Loucy (cell line): ENCODE data around the gene SPATA31E1.

Experiments
- CTCF ChIP-seq: fragments of 200-600 bp; sonication (generic); conservative IDR thresholded peaks from 2 replicates; pipeline ENCODE4 v1.5.1; 2014; ENCODE audit warnings: mild to moderate bottlenecking, antibody characterized with exemption, low read length
- EZH2phosphoT487 ChIP-seq: fragments of 200-600 bp; IDR thresholded peaks from 2 replicates; pipeline ENCODE4 v1.6.1; 2018; ENCODE audit warnings: antibody characterized with exemption, mild to moderate bottlenecking, moderate library complexity, borderline replicate concordance

GRCh38 chr9:87894998-87895625, 12.4 kb downstream of the SPATA31E1 start:
- no peak for TF ChIP-seq EZH2phosphoT487
- TF ChIP-seq CTCF, result no peak
